Aorta (tissue), 5 donors: Measurements from ENCODE around the gene BRAT1. TPM values are rescaled to one million over a fixed set of nuclear protein-coding genes. Genes with fewer than 3 reads are reported as not detected.

ENCODE experiments used
- ATAC-seq: fragments of 200-7000 bp; cut with Tn5 transposase; one replicate; pipeline ENCODE4 v1.9.1; 2022; ENCODE audit warnings: moderate library complexity; ENCODE audit not compliant: low FRiP score
- DNase-seq, 2 donors: peaks; one replicate each; pipeline ENCODE4 v3.0.0-alpha.2; 2020
- H3K27ac ChIP-seq, 2 donors: one replicate each; pipeline ENCODE4 v1.5.1; 2013; ENCODE audit warnings: low read length in 2 of 2, mild to moderate bottlenecking in 2 of 2, moderate library complexity in 2 of 2, control low read depth in 1 of 2, inconsistent platforms in 1 of 2, low read depth in 1 of 2
- H3K27me3 ChIP-seq, 2 donors: one replicate each; pipeline ENCODE4 v1.6.1; 2013; ENCODE audit warnings: control low read depth in 1 of 2, low read length in 1 of 2, mild to moderate bottlenecking in 1 of 2, moderate library complexity in 1 of 2; ENCODE audit not compliant: insufficient read depth in 2 of 2, control insufficient read depth in 1 of 2
- H3K36me3 ChIP-seq, 2 donors: one replicate each; pipeline ENCODE4 v1.6.1; 2013; ENCODE audit warnings: control low read depth in 1 of 2, low read length in 1 of 2, mild to moderate bottlenecking in 1 of 2; ENCODE audit not compliant: insufficient read depth in 2 of 2, control insufficient read depth in 1 of 2
- H3K4me1 ChIP-seq, 2 donors: one replicate each; pipeline ENCODE4 v1.6.1; 2013; ENCODE audit warnings: low read length in 2 of 2, control low read depth in 1 of 2, mild to moderate bottlenecking in 1 of 2, moderate library complexity in 1 of 2; ENCODE audit not compliant: insufficient read depth in 2 of 2, control insufficient read depth in 1 of 2
- H3K4me3 ChIP-seq, 2 donors: one replicate each; pipeline ENCODE4 v1.5.1; 2013; ENCODE audit warnings: low read length in 2 of 2, control low read depth in 1 of 2, mild to moderate bottlenecking in 1 of 2
- H3K9me3 ChIP-seq: one replicate; pipeline ENCODE4 v1.6.1; 2013; ENCODE audit warnings: mild to moderate bottlenecking, low read length; ENCODE audit not compliant: control insufficient read depth
- WGBS, 2 donors: extraction: QIAGEN DNeasy Blood & Tissue Kit; methylation state at CpG; one replicate each; pipeline ENCODE4 v1.1.7; 2013; 5-methylcytosine and 5-hydroxymethylcytosine counted together
- intact Hi-C, 2 donors: fragments of 100-400 bp; cut with DNase I; formaldehyde crosslinking; loops; one replicate each; pipeline versions ENCODE4 v1.14.2 to v1.15.0; 2022
- polyA plus RNA-seq, 2 donors: library from polyadenylated mRNA; stranded (reverse); fragments of 200-250 nt; gene quantifications; one replicate each; pipeline ENCODE4 v1.2.3, GENCODE V29; 2013
- total RNA-seq, 2 donors: library from RNA; stranded (reverse); fragmentation: NEBNext Ultra II Directional; extraction: Animal tissue kit (Norgen Biotek cat#: 25700); gene quantifications; one replicate each; pipeline ENCODE4 v1.2.1, GENCODE V29; 2021
- donor health status: healthy with polysubstance abuse.
- donor health status: Bipolar disorder and iron deficiency.
- donor health status: DM: no; HTN: no; CAD: no.
- donor health status: DM: no; HTN: no; CAD: no.
- donor health status: DM: yes; HTN: yes; CAD: no.

The BRAT1 gene
- total and polyA plus RNA-seq, 4 donors: 11.8 to 63.9 (median 19.6) TPM

GRCh38 chr7:2576742-2577491 lies 21.6 kb upstream of the BRAT1 start:
- Histone ChIP-seq H3K9me3 (no peaks in the 10 kb centered on the region), H3K4me1 (no peaks in the 10 kb centered on the region), H3K27ac (no peak overlapping the region), H3K4me3 (no peak overlapping the region), H3K36me3 (peaks cover 0 to 2% of the 10 kb centered on the region in 2 donors), H3K27me3 (no peaks in the 10 kb centered on the region)
- WGBS, 2 donors: 92% methylated on average over 53 to 56 of the region's 56 CpGs
- intact Hi-C loops: loop anchor here in 1 of 2 donors (10.0 kb wide), 1 partner anchor 88 kb away; no protein-coding TSS in a partner anchor
- peak in 1 of 2 donors; percentile 31 for DNase-seq
- no peak for ATAC-seq

DNA sequence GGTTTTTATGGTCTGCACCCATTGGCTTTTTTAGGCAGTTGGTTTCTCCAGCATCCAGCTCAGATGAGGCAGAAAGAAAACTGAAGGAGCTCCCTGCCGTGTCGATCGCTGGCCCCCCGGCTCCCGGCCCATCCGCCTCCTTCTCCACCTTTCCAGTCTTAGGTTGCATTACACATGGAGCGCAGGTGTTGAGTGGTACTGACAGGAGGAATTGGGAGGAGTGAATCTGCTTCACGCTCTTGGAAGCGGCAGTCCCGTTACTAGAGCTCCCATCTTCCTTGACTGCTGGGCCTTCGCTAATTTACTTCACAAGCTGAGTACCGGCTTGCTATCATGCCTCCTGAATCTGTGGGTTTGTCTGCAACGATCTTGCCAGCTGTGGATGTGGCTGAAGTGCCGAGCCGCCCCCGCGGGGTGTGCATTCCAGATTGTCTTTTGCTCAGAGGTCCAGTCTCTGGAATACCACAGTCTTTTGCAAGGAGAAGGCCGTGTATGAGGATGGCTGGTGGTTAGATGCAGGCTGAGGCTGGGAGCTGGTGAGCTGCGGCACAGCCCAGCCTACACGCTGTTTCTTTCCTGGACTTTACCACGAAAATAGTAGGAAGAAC lies 20.5 kb upstream of the BRAT1 start:
- intact Hi-C loops: loop anchor here in 1 of 2 donors (10.0 kb wide), 1 partner anchor 89 kb away; no protein-coding TSS in a partner anchor

DNA sequence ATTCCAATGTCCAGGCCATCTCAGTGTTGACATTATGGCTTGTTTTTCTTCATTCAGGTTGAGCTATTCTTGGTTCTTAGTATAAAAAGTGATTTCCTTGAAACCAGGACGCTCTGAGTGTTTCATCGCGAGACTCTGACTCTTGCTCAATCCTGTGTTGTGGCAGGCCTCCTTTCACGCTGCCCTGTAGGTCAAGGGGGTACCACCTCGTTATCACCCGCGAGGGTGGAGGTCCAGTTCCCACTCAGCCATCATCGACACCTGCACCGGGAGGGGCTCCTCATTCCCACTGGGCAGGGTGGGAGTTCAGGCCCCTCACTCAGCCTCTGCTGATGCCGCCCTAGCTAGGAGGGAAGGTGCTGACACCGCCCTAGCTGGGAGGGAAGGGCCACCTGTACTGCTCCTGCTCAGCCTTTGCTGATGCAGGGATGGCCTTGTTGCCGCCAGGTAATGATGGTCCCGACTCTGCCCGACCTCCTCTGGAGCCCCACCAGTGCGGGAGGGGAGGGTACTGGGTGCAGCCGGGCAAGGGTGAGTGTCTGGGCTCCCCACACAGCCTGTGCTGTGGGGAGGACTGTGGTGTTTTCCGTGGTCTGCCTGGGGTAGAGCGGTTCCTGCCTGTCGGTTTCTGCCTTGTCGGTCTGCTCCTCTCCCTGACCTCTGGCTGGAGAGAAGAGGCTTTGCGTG lies 19.9 kb upstream of the BRAT1 start:
- peaks cover 0 to 2% of the 10 kb centered on the region in 2 donors for H3K36me3 ChIP-seq
- no peaks in the 10 kb centered on the region for H3K4me1 ChIP-seq
- no peaks in the 10 kb centered on the region for H3K27me3 ChIP-seq
- WGBS, 2 donors: 86 to 87% methylated on average over 21 of the region's 21 CpGs
- intact Hi-C loops: loop anchor here in 1 of 2 donors (10.0 kb wide), 1 partner anchor 90 kb away; no protein-coding TSS in a partner anchor
- no peaks in the 10 kb centered on the region for H3K9me3 ChIP-seq
- no peak overlapping the region for H3K27ac ChIP-seq
- no peak overlapping the region for H3K4me3 ChIP-seq
- ATAC-seq (no peak), DNase-seq (peak in 1 of 2 donors; percentile 49)

More for the DNA sequence above, 20.5 kb upstream of the BRAT1 start:
- Histone ChIP-seq H3K4me3 (no peak overlapping the region), H3K4me1 (no peaks in the 10 kb centered on the region), H3K27me3 (no peaks in the 10 kb centered on the region), H3K36me3 (peaks cover 0 to 2% of the 10 kb centered on the region in 2 donors), H3K27ac (no peak overlapping the region), H3K9me3 (no peaks in the 10 kb centered on the region)
- no peak for ATAC-seq
- DNase-seq: peak in 1 of 2 donors; percentile 38
- WGBS, 2 donors: 91 to 93% methylated on average over 21 of the region's 21 CpGs

- H3K27ac ChIP-seq: no peak overlapping the region
- H3K36me3 ChIP-seq: peaks cover 0 to 2% of the 10 kb centered on the region in 2 donors
- H3K9me3 ChIP-seq: no peaks in the 10 kb centered on the region
- intact Hi-C loops: loop anchor here (5.0 to 10.0 kb wide), 2 partner anchors 91 to 109 kb away; no protein-coding TSS in a partner anchor
- H3K4me1 ChIP-seq: no peaks in the 10 kb centered on the region
- H3K27me3 ChIP-seq: no peaks in the 10 kb centered on the region
- ATAC-seq: no peak
- WGBS, 2 donors: 91 to 95% methylated on average over 9 of the region's 9 CpGs
- H3K4me3 ChIP-seq: no peak overlapping the region
- peak in 1 of 2 donors; percentile 5 for DNase-seq
Observed at GRCh38 chr7:2573761-2574160, 18.4 kb upstream of the BRAT1 start.

- DNase-seq (peak; percentile 35 to 52), ATAC-seq (no peak)
- intact Hi-C loops: loop anchor here (5.0 to 10.0 kb wide), 2 partner anchors 93 to 110 kb away; no protein-coding TSS in a partner anchor
- no peak overlapping the region for H3K4me3 ChIP-seq
- no peaks in the 10 kb centered on the region for H3K9me3 ChIP-seq
- no peaks in the 10 kb centered on the region for H3K27me3 ChIP-seq
- 87 to 88% methylated on average over 22 of the region's 22 CpGs for WGBS, 2 donors
- no peak overlapping the region for H3K27ac ChIP-seq
- peaks cover 0 to 2% of the 10 kb centered on the region in 2 donors for H3K36me3 ChIP-seq
- no peaks in the 10 kb centered on the region for H3K4me1 ChIP-seq
Observed at GRCh38 chr7:2572101-2572842, 16.9 kb upstream of the BRAT1 start.

- 87 to 89% methylated on average over 15 of the region's 15 CpGs for WGBS, 2 donors
- Histone ChIP-seq H3K27ac (no peak overlapping the region), H3K4me3 (no peak overlapping the region), H3K36me3 (peaks cover 0 to 2% of the 10 kb centered on the region in 2 donors), H3K27me3 (no peaks in the 10 kb centered on the region), H3K9me3 (no peaks in the 10 kb centered on the region), H3K4me1 (no peaks in the 10 kb centered on the region)
- intact Hi-C loops: loop anchor here (5.0 to 10.0 kb wide), 2 partner anchors 93 to 111 kb away; no protein-coding TSS in a partner anchor
- DNase-seq (peak in 1 of 2 donors; percentile 16), ATAC-seq (no peak)
Observed at GRCh38 chr7:2571409-2571808, 16.1 kb upstream of the BRAT1 start.

GRCh38 chr7:2570021-2570420 lies 14.7 kb upstream of the BRAT1 start:
- H3K27me3 ChIP-seq: no peaks in the 10 kb centered on the region
- no peak overlapping the region for H3K4me3 ChIP-seq
- intact Hi-C loops: loop anchor here (5.0 to 10.0 kb wide), 2 partner anchors 95 to 112 kb away; no protein-coding TSS in a partner anchor
- no peak for ATAC-seq
- peak in 1 of 2 donors; percentile 62 for DNase-seq
- 88 to 91% methylated on average over 16 of the region's 16 CpGs for WGBS, 2 donors
- H3K4me1 ChIP-seq: no peaks in the 10 kb centered on the region
- no peaks in the 10 kb centered on the region for H3K9me3 ChIP-seq
- no peak overlapping the region for H3K27ac ChIP-seq
- H3K36me3 ChIP-seq: peaks cover 0 to 2% of the 10 kb centered on the region in 2 donors

DNA sequence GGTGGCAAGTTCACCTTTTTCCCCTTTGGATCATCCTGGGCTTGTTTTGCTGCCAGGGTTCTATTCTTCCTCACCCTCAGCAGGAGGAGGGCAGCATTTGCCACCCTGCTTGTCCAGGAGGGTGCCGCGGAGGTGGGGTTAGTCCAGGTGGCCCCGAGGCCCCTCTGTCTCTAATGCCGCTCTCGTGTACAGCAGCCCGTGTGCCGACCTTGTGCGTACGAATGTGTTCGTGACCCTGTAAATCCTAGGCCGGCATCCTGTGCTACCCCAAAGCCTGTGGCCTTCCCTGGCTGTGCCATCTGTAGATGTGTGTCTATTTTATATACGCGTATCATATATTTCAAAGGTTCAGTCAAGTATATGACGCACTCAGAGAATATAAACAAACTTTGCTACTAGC lies 14.1 kb upstream of the BRAT1 start:
- H3K27me3 ChIP-seq: no peaks in the 10 kb centered on the region
- no peaks in the 10 kb centered on the region for H3K4me1 ChIP-seq
- peak in 1 of 2 donors; percentile 28 for DNase-seq
- 97 to 98% methylated on average over 14 of the region's 14 CpGs for WGBS, 2 donors
- no peak overlapping the region for H3K4me3 ChIP-seq
- no peaks in the 10 kb centered on the region for H3K9me3 ChIP-seq
- no peak overlapping the region for H3K27ac ChIP-seq
- H3K36me3 ChIP-seq: no peaks in the 10 kb centered on the region
- intact Hi-C loops: no loop called here
- no peak for ATAC-seq
